ENCODE measurements around the gene COBLL1. TPM values are rescaled to one million over a fixed set of nuclear protein-coding genes. Genes with fewer than 3 reads are reported as not detected.

The COBLL1 gene
- total RNA-seq, 1 donor from 2014 or later = 18.6 TPM

DNA sequence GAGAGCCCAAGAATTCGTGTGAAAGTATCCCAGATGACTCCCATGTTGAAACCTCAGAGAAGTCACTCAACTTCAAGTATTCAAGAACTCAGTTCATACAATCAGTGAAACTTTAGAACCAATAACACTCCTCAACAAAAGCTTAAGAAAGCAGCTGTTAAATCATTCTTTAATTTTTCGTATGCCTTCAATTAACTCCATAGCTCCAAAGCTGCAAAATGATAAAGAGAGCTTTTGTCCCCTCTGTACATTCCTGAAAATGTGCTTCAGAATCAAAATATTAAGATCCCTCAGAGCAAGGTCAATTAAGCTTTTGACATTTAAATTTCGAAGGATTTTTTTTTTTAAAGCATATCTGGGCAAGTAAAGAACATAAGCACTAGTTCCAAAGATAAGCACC is 4.7 kb downstream of the COBLL1 start:
- Mint-ChIP-seq H3K4me3 (ENCODE audit: unreplicated experiment) (no peak overlapping the region), H3K4me1 (ENCODE audit: low read depth, unreplicated experiment) (peaks cover 6% of the 10 kb centered on the region), H3K27ac (ENCODE audit: unreplicated experiment) (no peak overlapping the region), H3K36me3 (ENCODE audit: low read depth, unreplicated experiment) (no peaks in the 10 kb centered on the region), H3K27me3 (ENCODE audit: low read depth, unreplicated experiment) (no peaks in the 10 kb centered on the region), H3K9me3 (ENCODE audit: unreplicated experiment) (no peaks in the 10 kb centered on the region)
- Histone ChIP-seq H2AFZ (ENCODE audit: low read depth, low read length) (no peak overlapping the region), H3K36me3 (ENCODE audit: insufficient read depth, low read length) (no peaks in the 10 kb centered on the region), H3K4me2 (ENCODE audit: low read length) (no peak overlapping the region), H3K4me1 (ENCODE audit: insufficient read depth, low read length) (peaks cover 8% of the 10 kb centered on the region), H3K4me3 (ENCODE audit: insufficient read depth, low read depth, low read length) (no peak overlapping the region), H4K20me1 (ENCODE audit: insufficient read depth, low read length) (no peaks in the 10 kb centered on the region), H3K27ac (ENCODE audit: low read depth, low read length) (no peak overlapping the region), H3K27me3 (ENCODE audit: insufficient read depth, low read length) (no peaks in the 10 kb centered on the region), H3K9ac (ENCODE audit: low read length) (no peak overlapping the region), H3K9me3 (ENCODE audit: insufficient read depth, low read depth, low read length) (no peaks in the 10 kb centered on the region), H3K79me2 (ENCODE audit: insufficient read depth, low read length) (peaks cover 5% of the 10 kb centered on the region)
- TF ChIP-seq, protein P1, sequence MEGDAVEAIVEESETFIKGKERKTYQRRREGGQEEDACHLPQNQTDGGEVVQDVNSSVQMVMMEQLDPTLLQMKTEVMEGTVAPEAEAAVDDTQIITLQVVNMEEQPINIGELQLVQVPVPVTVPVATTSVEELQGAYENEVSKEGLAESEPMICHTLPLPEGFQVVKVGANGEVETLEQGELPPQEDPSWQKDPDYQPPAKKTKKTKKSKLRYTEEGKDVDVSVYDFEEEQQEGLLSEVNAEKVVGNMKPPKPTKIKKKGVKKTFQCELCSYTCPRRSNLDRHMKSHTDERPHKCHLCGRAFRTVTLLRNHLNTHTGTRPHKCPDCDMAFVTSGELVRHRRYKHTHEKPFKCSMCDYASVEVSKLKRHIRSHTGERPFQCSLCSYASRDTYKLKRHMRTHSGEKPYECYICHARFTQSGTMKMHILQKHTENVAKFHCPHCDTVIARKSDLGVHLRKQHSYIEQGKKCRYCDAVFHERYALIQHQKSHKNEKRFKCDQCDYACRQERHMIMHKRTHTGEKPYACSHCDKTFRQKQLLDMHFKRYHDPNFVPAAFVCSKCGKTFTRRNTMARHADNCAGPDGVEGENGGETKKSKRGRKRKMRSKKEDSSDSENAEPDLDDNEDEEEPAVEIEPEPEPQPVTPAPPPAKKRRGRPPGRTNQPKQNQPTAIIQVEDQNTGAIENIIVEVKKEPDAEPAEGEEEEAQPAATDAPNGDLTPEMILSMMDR (IDR thresholded peaks at IDR 0.05; ENCODE audit: insufficient read depth, low read depth, low read length) = no peak
- no peak for TF ChIP-seq EZH2 (IDR thresholded peaks at IDR 0.05; ENCODE audit: insufficient read depth, low read length)
- DNase-seq (ENCODE audit: low read depth) = no peak
- FAIRE-seq = no peak

DNA sequence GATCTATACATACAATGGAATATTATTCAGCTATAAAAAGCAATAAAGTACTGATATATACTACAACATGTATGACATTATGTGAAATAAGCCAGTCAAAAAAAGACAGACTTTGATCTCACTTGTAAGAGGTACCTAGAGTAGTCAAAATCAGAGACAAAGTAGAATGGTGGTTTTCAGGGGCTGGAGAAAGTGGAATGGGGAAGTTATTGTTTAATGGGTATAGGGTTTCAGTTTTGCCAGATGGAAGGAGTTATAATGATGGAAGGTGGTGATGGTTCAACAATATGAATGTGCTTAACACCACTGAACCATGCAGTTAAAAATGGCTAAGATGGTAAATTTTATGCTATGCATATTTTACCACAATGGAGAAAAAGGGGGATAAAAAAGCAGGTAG is 6.3 kb downstream of the COBLL1 start:
- H3K36me3 Mint-ChIP-seq (ENCODE audit: low read depth, unreplicated experiment) = no peaks in the 10 kb centered on the region
- Histone ChIP-seq H2AFZ (ENCODE audit: low read depth, low read length) (no peak overlapping the region), H3K9me3 (ENCODE audit: insufficient read depth, low read depth, low read length) (no peaks in the 10 kb centered on the region), H3K79me2 (ENCODE audit: insufficient read depth, low read length) (peaks cover 5% of the 10 kb centered on the region), H3K4me2 (ENCODE audit: low read length) (no peak overlapping the region), H3K36me3 (ENCODE audit: insufficient read depth, low read length) (no peaks in the 10 kb centered on the region), H4K20me1 (ENCODE audit: insufficient read depth, low read length) (no peaks in the 10 kb centered on the region), H3K4me1 (ENCODE audit: insufficient read depth, low read length) (peaks cover 4% of the 10 kb centered on the region), H3K9ac (ENCODE audit: low read length) (no peak overlapping the region), H3K4me3 (ENCODE audit: insufficient read depth, low read depth, low read length) (no peak overlapping the region), H3K27ac (ENCODE audit: low read depth, low read length) (no peak overlapping the region), H3K27me3 (ENCODE audit: insufficient read depth, low read length) (no peaks in the 10 kb centered on the region)
- TF ChIP-seq EZH2 (IDR thresholded peaks at IDR 0.05; ENCODE audit: insufficient read depth, low read length) = no peak
- TF ChIP-seq, protein P1 (IDR thresholded peaks at IDR 0.05; ENCODE audit: insufficient read depth, low read depth, low read length) = no peak
- FAIRE-seq (no peak), DNase-seq (ENCODE audit: low read depth) (no peak)
- H3K27me3 Mint-ChIP-seq (ENCODE audit: low read depth, unreplicated experiment) = no peaks in the 10 kb centered on the region
- H3K9me3 Mint-ChIP-seq (ENCODE audit: unreplicated experiment) = no peaks in the 10 kb centered on the region
- no peak overlapping the region for H3K4me3 Mint-ChIP-seq (ENCODE audit: unreplicated experiment)
- peaks cover 6% of the 10 kb centered on the region for H3K4me1 Mint-ChIP-seq (ENCODE audit: low read depth, unreplicated experiment)
- H3K27ac Mint-ChIP-seq (ENCODE audit: unreplicated experiment) = no peak overlapping the region

DNA sequence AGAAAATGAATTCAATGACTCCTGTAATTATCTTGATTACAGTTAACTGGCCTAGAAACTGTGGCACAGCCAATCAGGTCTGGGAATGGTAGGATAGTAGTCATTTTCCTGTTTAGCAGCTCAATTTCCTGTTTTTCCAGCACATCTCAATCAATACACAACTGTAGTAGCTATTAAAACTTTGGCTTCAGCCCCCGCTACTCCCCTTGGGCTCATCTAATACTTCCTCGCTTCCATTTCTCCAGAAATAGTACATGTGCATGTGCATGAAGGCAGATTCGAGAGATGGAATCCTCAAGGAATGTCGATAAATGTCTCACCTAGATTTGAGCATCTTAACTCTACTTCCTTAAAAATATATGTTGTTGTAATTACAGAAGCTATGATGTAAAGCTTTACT is 9.7 kb downstream of the COBLL1 start:
- H3K4me2 ChIP-seq (ENCODE audit: low read length) = no peak overlapping the region
- no peaks in the 10 kb centered on the region for H3K36me3 ChIP-seq (ENCODE audit: insufficient read depth, low read length)
- Mint-ChIP-seq H3K4me1 (ENCODE audit: low read depth, unreplicated experiment) (no peaks in the 10 kb centered on the region), H3K27me3 (ENCODE audit: low read depth, unreplicated experiment) (no peaks in the 10 kb centered on the region), H3K9me3 (ENCODE audit: unreplicated experiment) (no peaks in the 10 kb centered on the region), H3K36me3 (ENCODE audit: low read depth, unreplicated experiment) (no peaks in the 10 kb centered on the region), H3K27ac (ENCODE audit: unreplicated experiment) (no peak overlapping the region), H3K4me3 (ENCODE audit: unreplicated experiment) (no peak overlapping the region)
- no peaks in the 10 kb centered on the region for H3K79me2 ChIP-seq (ENCODE audit: insufficient read depth, low read length)
- no peaks in the 10 kb centered on the region for H4K20me1 ChIP-seq (ENCODE audit: insufficient read depth, low read length)
- no peaks in the 10 kb centered on the region for H3K4me1 ChIP-seq (ENCODE audit: insufficient read depth, low read length)
- no peak for FAIRE-seq
- H3K27ac ChIP-seq (ENCODE audit: low read depth, low read length) = no peak overlapping the region
- no peaks in the 10 kb centered on the region for H3K27me3 ChIP-seq (ENCODE audit: insufficient read depth, low read length)
- TF ChIP-seq EZH2 (IDR thresholded peaks at IDR 0.05; ENCODE audit: insufficient read depth, low read length) = no peak
- TF ChIP-seq, protein P1 (IDR thresholded peaks at IDR 0.05; ENCODE audit: insufficient read depth, low read depth, low read length) = no peak
- H3K9me3 ChIP-seq (ENCODE audit: insufficient read depth, low read depth, low read length) = no peaks in the 10 kb centered on the region
- H3K9ac ChIP-seq (ENCODE audit: low read length) = no peak overlapping the region
- H2AFZ ChIP-seq (ENCODE audit: low read depth, low read length) = no peak overlapping the region
- DNase-seq (ENCODE audit: low read depth) = no peak
- H3K4me3 ChIP-seq (ENCODE audit: insufficient read depth, low read depth, low read length) = no peak overlapping the region
